ENCODE data around the gene ELF5. TPM values are rescaled to one million over a fixed set of nuclear protein-coding genes. Genes with fewer than 3 reads are reported as not detected.

The ELF5 gene
- total and polyA plus RNA-seq, 10 of the 15 experiments (the other 5 are each of a cell fraction or from before 2014, with no cell fraction given), result not detected

DNA sequence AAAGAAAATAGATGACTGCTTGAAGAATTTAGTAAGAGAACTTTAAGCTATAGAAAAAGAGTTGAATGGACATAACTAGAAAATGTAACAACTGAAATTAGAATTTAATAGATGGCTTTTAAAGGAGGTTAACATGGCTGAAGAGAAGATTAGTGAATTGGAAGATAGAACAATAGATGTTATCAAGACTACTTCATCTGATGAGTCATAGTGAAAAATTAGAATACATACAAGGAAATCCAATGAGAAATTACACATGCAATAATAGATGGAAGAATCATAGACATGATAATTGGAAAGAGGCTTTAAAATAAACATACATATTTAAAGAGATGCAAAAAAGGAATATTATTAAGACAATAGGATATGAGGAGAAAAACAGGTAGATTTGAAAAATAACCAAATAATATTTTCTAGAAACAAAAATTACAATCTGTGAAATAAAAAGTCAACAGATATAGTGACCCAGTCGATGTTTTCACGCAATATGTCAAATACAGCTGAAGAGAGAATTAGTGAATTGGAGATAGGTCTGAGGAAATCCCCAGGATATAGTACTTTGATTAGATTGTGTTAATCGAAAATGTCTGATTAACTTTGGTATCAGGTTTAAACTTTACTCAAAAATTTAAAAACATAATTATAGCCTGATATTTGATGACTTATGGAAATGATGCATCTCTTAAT is 46.6 kb downstream of the ELF5 start:
- Histone ChIP-seq H4K20me1 (ENCODE audit: control insufficient read depth, insufficient read depth) (no peaks in the 10 kb centered on the region), H3K36me3 (ENCODE audit: control insufficient read depth in 2 of 2, insufficient read depth in 2 of 2, low read length in 1 of 2) (peaks cover 5 to 13% of the 10 kb centered on the region in 2 experiments; a peak in 3 of 4 replicates), H3K9ac (ENCODE audit: control insufficient read depth, insufficient read depth, low read length) (no peak overlapping the region), H3K27ac (ENCODE audit: control insufficient read depth, insufficient read depth) (no peak overlapping the region), H2AFZ (ENCODE audit: control insufficient read depth, low read depth, low read length) (no peak overlapping the region), H3K9me3 (replicated peaks; ENCODE audit: control insufficient read depth, insufficient read depth, low read length) (peaks cover 6% of the 10 kb centered on the region; the same call in 2 of the 3 replicates), H3K4me2 (ENCODE audit: control insufficient read depth, insufficient read depth) (no peak overlapping the region), H3K4me3 (no peak overlapping the region), H3K27me3 (replicated peaks in 1 of 2; ENCODE audit: control insufficient read depth in 2 of 2, insufficient read depth in 2 of 2, low read length in 1 of 2) (no peaks in the 10 kb centered on the region), H3K4me1 (ENCODE audit: control insufficient read depth, insufficient read depth, low read length) (no peaks in the 10 kb centered on the region), H3K79me2 (ENCODE audit: control insufficient read depth, insufficient read depth, low read length) (no peaks in the 10 kb centered on the region)
- ATAC-seq, result no peak
- 77% methylated on average over 3 of the region's 3 CpGs for WGBS (ENCODE audit: insufficient coverage, insufficient replicate concordance, low lambda C conversion rate, missing lambda C conversion rate)
- ChIA-PET CTCF (interaction anchor here (0.7 to 2.9 kb wide), 13 partner anchors 8 to 382 kb away, joined by 3 to 43 read pairs (median 5); partner anchors contain the start of gene CAT), SMC1A (ENCODE audit: uncharacterized antibody, unreplicated experiment) (interaction anchor here (0.6 to 3.4 kb wide), 11 partner anchors 10 to 999 kb away, joined by 3 to 30 read pairs (median 3); no protein-coding TSS in a partner anchor), POLR2A (no interaction called here), RAD21 (ENCODE audit: unreplicated experiment) (interaction anchor here (0.9 to 3.0 kb wide), 4 partner anchors 27 to 470 kb away, joined by 3 to 22 read pairs (median 3); no protein-coding TSS in a partner anchor)
- TF ChIP-seq, protein P1, sequence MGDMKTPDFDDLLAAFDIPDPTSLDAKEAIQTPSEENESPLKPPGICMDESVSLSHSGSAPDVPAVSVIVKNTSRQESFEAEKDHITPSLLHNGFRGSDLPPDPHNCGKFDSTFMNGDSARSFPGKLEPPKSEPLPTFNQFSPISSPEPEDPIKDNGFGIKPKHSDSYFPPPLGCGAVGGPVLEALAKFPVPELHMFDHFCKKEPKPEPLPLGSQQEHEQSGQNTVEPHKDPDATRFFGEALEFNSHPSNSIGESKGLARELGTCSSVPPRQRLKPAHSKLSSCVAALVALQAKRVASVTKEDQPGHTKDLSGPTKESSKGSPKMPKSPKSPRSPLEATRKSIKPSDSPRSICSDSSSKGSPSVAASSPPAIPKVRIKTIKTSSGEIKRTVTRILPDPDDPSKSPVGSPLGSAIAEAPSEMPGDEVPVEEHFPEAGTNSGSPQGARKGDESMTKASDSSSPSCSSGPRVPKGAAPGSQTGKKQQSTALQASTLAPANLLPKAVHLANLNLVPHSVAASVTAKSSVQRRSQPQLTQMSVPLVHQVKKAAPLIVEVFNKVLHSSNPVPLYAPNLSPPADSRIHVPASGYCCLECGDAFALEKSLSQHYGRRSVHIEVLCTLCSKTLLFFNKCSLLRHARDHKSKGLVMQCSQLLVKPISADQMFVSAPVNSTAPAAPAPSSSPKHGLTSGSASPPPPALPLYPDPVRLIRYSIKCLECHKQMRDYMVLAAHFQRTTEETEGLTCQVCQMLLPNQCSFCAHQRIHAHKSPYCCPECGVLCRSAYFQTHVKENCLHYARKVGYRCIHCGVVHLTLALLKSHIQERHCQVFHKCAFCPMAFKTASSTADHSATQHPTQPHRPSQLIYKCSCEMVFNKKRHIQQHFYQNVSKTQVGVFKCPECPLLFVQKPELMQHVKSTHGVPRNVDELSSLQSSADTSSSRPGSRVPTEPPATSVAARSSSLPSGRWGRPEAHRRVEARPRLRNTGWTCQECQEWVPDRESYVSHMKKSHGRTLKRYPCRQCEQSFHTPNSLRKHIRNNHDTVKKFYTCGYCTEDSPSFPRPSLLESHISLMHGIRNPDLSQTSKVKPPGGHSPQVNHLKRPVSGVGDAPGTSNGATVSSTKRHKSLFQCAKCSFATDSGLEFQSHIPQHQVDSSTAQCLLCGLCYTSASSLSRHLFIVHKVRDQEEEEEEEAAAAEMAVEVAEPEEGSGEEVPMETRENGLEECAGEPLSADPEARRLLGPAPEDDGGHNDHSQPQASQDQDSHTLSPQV (IDR thresholded peaks at IDR 0.05), result no peak
- no peak for TF ChIP-seq ASH2L (IDR thresholded peaks at IDR 0.05; ENCODE audit: borderline replicate concordance, low read depth)
- TF ChIP-seq JUNB (IDR thresholded peaks at IDR 0.05), result 0 out of 2 replicates have a peak, but pooled peaks have one; percentile 6
- BruUV-seq (replicated peaks), result no TSS peak
- no peak for DNase-seq (ENCODE audit: low read depth, low spot score)
- in situ Hi-C loops (cut with MboI), result no loop called here
- no peak for FAIRE-seq
- intact Hi-C loops (cut with micrococcal nuclease; ENCODE audit: unreplicated experiment), result loop anchor here (10.0 kb wide), 1 partner anchor 292 kb away; no protein-coding TSS in a partner anchor
